ENCODE data around the gene ZNF618.

The ZNF618 gene, protein sequence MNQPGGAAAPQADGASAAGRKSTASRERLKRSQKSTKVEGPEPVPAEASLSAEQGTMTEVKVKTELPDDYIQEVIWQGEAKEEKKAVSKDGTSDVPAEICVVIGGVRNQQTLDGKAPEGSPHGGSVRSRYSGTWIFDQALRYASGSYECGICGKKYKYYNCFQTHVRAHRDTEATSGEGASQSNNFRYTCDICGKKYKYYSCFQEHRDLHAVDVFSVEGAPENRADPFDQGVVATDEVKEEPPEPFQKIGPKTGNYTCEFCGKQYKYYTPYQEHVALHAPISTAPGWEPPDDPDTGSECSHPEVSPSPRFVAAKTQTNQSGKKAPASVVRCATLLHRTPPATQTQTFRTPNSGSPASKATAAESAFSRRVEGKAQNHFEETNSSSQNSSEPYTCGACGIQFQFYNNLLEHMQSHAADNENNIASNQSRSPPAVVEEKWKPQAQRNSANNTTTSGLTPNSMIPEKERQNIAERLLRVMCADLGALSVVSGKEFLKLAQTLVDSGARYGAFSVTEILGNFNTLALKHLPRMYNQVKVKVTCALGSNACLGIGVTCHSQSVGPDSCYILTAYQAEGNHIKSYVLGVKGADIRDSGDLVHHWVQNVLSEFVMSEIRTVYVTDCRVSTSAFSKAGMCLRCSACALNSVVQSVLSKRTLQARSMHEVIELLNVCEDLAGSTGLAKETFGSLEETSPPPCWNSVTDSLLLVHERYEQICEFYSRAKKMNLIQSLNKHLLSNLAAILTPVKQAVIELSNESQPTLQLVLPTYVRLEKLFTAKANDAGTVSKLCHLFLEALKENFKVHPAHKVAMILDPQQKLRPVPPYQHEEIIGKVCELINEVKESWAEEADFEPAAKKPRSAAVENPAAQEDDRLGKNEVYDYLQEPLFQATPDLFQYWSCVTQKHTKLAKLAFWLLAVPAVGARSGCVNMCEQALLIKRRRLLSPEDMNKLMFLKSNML

DNA sequence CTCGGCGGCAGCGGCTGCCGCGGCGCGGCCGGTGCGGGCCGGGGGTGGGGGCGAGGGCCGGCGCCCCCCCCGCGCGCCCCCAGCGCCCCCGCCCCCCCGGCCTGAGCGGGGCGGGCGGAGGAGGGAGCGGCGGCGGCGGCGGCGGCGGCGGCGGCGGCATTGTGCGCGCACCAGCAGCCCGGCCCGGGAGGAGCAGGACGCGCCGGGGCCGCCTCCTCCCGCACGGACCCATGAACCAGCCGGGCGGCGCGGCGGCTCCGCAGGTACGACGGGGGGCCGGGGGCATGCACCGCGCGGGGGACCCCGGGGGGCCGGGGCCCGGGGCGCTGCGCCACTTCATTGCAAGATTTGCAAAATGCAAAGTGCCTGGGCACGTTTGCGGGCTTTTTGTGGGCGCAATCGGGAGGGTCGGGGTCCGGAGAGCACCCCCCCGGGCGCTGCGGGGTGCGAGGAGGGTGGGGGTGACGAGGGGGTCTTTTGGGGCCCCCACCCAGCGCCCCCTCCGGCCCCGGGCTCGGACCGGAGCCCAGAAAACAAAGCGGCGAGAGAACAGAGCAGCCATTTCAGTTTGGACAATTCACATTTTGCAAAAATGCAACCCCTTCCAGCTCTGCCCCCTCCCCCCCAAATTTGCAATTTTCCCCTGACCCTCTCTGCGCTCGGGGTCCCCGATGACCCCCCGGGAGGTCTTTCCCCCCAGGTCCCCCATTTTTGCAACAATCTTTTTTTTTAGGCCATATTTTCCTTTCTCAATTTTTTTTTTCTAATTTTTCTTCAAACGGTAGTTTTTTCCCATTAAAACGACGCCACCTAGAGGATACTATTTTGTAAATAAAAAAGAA is at the start of gene ZNF618:
ZNF618 (plus strand) TSS at position 159 of the 842 bp plus-strand sequence; CDS start at position 231, 72 bp downstream.
- no peak for DNase-seq (ENCODE audit: low read depth in 2 of 2)

DNA sequence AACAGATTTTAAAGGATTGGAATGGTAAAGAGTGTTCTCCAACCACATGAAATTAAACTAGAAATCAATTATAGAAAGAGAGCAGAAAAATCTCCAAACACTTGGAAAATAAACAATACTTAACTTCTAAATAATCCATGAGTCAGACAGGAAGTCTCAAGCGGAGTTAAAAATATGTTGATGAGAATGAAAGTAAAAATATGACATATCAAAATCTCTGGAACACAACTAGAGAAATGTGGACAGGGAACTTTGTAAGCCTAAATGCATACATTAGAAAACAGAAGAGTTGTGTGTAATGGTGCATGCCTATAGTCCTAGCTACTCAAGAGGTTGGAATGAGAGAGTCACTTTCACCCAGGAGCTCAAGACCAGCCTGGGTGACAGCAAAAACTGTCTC is 47.9 kb upstream of the ZNF618 start:
- DNase-seq (ENCODE audit: low read depth in 2 of 2): no peak

DNA sequence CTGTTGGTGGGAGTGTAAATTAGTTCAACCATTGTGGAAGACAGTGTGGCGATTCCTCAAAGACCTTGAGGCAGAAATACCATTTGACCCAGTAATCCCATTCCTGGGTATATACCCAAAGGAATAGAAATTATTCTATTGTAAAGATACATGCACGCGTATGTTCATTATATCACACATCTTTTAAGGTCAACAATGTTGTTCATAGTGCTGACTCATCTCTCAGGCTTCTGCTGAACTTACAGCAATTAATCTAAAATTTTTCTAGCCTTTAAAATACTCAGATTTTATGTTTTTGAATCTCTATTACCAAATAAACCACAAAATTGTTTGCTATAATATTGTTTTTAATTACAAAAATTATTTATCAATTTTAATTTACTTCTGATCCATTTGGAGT is 38.8 kb upstream of the ZNF618 start:
- no peak for DNase-seq (ENCODE audit: low read depth in 2 of 2)

DNA sequence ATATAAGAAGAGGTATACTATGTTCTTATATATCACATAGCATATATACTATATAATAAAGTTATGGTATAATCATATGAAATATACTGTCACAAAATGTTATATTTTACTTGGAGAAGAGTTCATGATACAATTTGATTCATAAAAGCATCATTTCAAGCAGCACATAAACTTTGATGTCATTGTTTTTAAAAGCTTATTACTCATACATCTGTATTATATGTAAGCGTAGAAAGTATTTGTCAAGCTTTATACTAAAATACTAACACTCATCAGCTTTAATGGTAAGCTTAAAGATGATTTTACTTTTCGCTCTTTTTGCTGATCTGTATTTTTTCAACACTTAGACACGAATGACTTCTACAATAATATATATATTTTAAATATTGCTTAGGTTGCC is 34.0 kb upstream of the ZNF618 start:
- no peak for DNase-seq (ENCODE audit: low read depth in 2 of 2)

DNA sequence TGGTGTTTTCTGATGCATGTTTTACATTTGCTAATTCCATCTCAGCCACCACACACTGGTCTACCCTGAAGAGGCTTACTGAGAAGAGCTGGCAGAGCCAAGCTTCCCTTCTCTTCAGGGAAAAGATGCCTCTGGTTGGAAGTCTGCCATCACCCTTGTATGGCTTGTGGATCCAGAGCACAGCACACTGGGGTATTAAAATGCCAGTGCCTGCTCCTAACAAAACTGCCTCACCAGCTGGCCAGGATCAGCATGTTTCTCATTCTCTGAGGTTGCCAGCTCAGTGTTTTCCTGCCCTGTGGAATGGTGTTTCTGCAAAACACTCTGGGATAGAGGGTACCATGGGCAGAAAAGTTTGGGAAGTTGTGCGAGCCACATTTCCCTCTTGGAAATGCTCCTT is 31.6 kb upstream of the ZNF618 start:
- no peak for DNase-seq (ENCODE audit: low read depth in 2 of 2)

DNA sequence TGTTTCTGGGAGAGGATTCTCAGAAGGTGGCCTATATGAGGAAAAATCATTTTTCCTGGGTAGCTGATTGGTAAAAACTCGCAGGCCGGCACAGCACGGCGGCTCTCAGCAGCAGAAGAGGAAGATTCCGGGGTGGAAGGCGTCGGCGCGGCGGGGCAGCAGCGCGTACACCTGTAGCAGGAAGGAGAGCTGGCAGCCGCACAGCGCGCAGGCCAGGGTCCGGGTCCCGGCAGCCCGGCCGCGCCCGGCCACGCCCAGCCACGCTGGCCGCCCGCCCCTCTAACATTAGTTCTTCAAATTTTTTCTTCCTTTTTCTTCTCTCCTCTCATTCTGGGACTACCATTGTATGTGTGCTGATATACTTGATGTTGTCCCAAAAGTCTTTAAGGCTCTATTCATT is 24.8 kb upstream of the ZNF618 start:
- DNase-seq (ENCODE audit: low read depth in 2 of 2): no peak

DNA sequence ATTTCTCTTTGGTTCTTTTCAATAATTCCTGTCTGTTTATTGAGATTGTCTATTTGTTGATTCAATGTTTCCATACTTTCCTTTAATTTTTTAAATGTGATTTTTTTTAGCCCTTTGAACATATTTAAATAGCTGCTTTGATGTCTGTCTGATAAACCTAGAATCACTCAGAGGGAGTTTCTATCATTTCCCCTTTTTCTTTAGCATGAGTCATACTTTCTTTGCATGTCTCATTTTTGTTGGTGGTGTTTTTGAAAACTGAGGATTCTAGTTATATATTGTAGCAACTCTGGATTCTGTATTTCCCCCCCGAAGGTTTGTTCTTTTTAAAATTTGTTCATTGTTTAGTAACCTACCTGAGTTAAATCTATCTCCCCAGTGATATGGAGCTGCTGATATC is 24.2 kb upstream of the ZNF618 start:
- DNase-seq (ENCODE audit: low read depth in 2 of 2): no peak

DNA sequence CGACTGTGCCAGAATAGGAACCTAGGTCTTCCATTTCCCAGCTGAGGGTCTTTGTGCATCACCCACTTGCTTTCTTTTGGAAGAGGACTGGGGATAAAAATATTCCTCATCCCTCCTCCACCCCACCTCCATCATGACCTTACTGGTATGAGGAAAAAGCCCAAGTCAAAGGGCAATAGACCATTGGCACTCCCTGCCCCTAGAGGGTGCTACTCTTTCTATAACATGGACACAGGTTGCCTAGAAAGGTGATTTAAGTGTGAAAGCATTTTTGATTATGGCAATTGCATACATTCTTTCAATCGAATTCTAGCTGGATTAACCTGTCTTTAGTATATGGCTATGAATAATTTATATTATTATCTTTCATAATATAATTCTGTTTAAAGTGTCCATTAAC is 22.8 kb upstream of the ZNF618 start:
- DNase-seq (ENCODE audit: low read depth in 2 of 2): no peak

DNA sequence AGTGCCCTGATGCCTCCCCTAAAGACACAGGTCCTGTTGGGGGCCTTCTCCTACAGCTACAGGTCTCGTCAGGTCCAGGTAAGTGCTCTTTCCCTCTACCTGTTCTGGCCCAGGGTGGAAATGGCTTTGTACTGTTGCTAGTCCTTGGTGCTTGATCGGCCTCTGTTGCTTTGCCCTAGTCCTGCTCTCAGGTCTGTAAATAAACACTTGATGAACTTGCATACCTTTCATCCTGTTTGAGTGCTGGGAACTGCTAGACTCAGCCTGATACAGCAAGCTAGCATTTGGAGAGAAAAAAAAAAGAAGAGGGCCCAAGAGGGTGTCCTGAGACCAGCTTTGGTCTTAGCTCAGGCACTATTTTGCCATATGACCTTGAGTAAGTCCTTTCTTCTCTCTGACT is 21.8 kb upstream of the ZNF618 start:
- DNase-seq (ENCODE audit: low read depth in 2 of 2): no peak

DNA sequence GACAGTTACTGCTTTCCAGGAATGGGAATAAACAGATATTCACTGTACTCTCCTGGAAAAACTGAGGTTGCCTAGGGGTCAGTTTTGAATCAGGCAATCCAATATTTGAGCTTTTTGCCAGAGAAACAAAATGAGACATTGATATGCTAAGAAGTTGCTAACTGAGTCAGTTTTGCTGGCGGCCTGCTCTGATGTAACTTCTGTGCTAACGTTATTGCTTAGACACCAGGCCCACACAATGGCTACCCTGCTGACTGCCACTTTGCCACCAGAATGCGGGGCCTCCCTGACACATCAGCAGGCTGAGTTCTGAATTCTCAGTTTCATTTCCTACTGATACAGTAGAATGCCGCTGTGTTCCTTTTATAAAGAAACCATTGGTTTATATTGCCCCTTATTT is 18.2 kb upstream of the ZNF618 start:
- no peak for DNase-seq (ENCODE audit: low read depth in 2 of 2)

DNA sequence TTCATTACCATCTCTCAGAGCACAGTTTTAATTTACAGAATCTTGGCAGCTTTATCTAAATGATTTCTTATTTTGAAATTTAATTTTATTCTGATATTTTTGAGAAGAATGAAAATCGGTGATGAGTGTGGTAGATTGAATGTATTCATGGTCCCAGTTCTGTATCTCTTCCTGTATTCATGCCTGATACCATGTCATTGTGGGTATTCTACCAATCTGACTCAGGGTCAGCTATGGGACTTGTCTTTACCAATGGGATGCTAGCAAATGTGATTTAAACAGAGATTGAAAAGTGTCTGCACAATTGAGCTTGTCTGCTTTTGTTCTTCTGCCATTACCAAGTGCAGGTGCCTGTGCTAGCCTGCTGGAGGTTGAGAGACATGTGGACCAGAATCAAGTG is 17.8 kb upstream of the ZNF618 start:
- no peak for DNase-seq (ENCODE audit: low read depth in 2 of 2)

DNA sequence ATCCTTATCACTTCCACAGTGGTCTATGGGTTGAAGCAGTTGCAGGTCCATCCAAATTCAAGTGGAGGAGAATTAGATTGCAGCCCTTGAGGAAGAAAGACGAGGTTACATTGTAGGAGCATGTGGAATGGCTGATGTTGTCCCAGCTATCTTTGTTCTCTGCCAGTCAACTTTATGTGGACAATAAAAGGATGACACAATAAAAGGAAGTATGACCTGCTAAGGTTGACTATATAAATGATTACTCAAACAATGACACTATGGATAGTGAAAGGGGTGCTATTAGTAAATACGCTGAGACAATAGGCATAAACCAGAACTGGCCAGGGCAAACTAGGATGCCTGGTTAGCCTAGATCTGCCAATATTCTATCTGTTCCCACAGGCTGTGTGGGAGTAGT is 12.8 kb upstream of the ZNF618 start:
- DNase-seq (ENCODE audit: low read depth in 2 of 2): no peak

DNA sequence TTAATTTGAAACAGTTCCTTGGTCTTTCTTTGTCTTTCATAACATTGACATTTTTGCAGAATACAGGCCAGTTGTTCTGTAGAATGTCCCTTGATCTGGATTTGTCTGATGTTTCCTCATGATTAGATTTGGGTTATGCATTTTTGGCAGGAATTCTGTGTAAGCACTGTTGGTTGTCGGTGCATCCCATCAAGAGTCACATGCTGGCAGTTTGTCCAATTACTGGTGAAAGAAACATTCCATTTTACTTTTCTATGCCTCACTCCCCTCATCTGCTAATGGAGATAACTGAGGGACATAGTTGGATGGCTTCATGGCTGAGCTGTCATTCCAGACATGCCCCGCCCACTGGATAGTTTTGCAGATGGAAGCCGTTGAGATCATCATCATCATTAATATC is 7.6 kb upstream of the ZNF618 start:
- DNase-seq (ENCODE audit: low read depth in 2 of 2): no peak

DNA sequence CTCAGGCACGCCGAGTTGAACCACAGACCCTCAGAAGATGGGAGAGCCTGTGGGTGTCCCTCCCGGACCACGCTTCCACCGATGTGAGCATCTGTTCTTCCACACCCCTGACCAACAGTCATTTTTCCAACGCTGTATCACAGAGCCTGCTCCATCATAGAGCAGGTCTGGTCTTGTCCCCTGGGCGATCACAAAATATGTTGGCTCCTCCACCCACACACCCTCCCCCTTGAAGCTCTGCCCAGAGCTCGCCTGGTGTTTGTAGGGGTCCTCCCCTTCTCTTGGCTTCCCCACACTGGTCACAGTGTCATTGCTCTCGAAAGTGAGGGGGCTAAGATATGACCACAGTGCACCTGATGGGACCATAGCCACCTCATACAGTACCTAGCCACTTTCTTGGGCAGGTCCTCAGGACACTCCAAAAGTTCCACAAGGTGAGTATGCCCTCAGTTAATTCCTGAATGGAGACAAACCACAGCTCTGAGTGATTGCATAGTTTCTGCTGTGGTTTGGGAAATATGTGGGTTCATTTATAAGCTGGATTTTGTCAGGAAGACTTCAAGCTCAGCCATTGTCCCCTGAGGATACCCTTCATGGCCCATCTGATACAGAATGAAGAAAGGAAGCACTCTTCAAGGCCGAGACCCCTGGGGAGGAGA is 3.5 kb upstream of the ZNF618 start:
- no peak for DNase-seq (ENCODE audit: low read depth in 2 of 2)

DNA sequence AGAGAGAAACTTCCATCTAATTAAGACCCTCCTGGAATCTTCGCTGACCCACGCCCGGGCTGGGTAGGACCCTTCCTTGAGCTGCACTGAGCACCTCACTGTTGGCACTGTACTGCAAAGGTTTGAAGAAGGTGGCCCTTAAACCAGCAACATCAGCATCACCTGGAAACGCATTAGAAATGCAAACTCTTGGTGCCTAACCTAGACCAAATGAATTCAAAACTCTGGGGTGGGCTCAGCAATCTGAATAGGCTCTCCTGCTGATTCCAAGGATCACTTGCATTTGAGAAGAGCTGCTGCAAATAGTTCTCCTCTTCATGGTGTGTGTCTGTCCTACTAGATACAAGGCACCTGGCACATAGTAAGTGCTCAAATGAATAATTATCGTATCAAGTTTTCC is 2.7 kb upstream of the ZNF618 start:
- no peak for DNase-seq (ENCODE audit: low read depth in 2 of 2)

DNA sequence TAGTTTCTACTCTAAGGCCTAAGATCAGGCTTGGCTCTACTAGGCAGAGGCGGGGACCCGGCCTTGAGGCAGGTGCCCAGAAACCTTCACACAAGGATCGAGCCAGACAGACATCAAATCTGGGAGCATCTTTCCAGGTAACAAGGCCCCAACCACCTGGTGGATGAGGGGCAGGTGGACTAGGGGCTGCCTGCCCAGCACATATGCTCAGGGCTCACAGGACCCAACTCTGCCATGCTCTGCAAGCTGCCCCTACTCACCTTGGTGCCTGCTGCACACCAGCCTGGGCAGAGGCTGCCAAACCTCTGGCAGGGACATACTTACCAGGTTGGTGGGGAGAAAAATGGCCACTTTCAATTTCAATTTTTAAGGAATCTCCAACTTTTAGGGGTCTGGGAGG is 2.2 kb upstream of the ZNF618 start:
- no peak for DNase-seq (ENCODE audit: low read depth in 2 of 2)

DNA sequence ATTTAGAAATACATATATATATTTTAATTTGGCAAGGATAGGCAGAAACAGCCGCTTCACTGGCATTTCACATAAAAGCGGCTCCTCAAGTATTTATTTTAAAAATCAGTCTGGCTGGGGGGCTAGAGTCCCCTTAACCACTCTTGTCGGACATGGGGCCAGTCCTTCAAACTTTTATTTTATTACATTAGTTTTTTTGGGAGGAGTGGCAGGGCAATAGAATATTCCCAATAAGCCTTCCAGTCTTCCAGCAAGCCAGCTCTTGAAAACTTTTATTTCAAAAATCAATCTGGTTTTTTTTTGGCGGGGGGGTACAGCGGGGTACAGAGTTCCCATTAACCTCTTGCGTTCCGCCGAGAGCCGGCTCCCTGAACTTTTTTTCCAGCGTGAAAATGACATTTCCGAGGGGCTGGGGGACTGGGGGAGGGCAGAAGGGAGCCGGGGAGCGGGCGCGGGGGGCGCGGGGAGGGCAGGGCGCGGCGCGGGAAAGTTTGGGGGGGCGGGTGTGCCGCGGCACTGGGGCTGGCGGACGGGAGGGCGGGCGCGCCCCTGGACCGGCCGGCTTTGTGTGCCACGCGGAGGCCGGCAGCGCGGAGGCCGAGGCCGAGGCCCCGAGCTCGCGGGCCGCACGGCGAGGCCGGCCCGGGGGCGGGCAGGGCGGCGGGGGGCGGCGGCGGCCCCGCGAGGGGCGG is 504 bp upstream of the ZNF618 start:
- DNase-seq (ENCODE audit: low read depth in 2 of 2): no peak

DNA sequence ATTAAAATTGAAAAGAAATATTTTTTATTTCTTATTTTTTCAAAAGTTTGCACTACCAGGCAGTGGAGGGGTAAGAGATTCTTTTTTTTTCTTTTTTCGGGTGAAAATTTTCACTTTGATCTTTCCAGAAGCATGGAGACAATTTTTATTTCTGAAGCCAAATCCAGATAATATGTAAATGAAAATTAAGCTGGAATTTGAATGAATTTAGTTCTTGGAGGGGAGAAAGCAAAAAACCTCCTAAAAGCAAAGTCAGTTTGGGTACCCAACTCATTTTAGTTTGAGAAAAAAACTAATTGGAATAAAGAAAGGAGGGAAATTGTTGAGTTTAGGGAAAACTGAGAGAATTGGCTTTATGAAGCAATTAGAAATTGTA is 872 bp downstream of the ZNF618 start:
- DNase-seq (ENCODE audit: low read depth in 2 of 2): no peak

DNA sequence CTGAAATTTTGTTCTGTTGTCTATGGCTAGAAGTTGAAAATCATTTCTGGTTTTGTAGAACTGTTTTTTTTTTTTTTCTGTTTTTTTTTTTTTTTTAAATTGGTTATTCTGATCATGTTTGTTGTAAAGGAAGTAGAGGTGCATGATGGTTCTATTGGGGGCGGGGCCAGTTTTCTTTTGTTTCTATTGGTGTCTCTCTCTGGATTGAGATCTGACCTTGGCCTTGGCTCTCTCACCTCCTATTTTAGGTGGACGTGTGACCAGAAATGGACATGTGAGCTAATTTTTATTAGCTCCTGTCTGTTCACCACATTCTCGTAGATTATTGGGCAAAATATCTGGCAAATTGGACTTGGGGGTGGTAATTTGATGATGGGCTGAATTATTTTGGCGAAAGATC is 3.2 kb downstream of the ZNF618 start:
- no peak for DNase-seq (ENCODE audit: low read depth in 2 of 2)

DNA sequence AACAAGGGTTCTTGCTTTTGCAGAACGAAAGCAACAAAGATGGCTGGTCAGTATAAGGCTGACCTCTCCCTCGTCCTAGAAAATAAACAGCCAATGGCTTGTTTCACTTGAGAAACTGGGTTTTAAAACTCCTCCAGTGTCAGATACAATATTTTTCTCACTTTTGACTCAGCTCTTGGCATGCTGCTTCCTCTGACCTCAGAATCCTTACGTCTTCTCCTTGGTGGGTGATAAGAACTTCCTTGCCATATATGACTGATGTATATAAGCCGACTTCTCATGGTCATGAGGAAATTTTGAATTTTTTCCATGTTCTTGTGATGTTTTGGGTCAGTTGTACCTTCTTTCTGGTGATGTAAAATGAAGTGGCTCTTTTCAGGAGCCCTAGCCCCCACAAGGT is 3.8 kb downstream of the ZNF618 start:
- DNase-seq (ENCODE audit: low read depth in 2 of 2): no peak

DNA sequence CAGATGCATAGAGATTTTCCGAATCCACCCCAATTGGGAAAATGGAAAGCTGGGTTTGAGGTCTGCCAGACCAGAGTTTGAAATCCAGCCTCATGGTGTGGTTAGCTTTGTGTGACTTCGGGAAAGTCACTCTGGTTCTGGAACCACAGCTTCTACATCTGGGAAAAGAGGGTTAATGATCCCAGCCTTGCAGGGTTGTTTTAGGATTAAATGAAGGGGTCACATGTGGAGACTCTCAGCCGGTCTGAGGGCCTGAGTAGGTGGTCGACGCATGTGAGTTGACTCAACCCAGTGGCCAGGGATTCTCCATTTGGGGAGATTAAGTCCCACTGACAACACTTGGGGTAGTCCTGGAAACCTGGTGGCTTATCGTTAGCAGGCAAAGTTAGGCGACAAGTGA is 6.1 kb downstream of the ZNF618 start:
- no peak for DNase-seq (ENCODE audit: low read depth in 2 of 2)
